NCI-H128 (cell line): Measurements from ENCODE around the gene NDUFAF5.
A peak's percentile ranks its signal among the peaks of the same experiment; 100 is the strongest.

ENCODE experiments used
- DNase-seq: peaks from one replicate; lab custom pipeline; 2025; ENCODE audit not compliant: unreplicated experiment; lab: John Stamatoyannopoulos, UW

The NDUFAF5 gene

DNA sequence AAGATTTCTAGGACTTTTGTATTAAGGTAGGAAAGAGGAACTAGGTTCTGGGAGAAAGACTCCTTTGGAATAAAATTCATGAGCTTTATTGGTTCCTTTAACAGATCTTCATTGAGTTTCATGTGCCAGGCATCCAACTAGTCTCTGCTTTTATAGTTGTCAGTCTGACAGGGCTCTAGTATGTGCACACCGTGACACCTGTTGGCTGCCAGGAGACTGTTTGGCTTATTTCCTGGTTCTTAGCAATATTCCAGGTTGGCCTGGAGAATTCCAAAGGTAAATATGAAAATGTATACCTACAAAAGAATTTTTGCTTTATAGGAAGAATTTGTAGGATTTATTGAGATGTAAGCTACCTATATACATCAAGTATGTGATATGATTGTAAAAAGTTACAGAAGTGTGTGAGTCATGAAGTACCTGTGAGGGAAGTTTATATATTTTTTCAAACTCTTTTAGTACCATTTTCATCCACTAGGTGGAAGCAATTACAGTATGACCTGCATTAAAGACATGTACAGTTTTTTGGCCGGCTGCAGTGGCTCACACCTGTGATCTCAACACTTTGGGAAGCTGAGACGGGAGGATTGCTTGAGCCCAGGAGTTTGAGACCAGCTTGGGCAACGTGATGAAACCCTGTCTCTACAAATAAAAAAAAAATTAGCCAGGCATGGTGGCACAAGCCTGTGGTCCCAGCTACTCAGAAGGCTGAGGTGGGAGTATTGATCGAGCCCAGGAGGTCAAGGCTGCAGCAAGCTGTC lies 35.2 kb downstream of the NDUFAF5 start:
- peak; percentile 19 for DNase-seq

DNA sequence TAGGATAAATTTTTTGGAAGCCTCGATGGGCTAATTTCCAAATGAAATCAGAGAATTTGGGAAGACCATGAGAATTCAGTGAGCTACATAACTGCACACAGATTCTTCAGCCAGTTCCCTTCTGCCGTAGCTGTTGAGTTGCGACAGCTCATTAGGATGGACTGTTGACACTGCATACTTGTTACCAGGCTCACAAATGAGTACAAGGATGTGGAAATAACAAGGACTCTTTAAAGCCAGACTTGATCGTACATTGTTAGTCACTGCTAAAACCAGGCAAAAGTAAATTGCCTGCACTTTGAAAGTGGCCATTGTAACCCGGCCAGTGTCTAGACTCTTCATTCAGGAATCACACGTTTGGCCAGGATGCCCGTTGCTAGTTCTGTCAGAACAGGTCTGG lies 37.0 kb downstream of the NDUFAF5 start:
- no peak for DNase-seq

DNA sequence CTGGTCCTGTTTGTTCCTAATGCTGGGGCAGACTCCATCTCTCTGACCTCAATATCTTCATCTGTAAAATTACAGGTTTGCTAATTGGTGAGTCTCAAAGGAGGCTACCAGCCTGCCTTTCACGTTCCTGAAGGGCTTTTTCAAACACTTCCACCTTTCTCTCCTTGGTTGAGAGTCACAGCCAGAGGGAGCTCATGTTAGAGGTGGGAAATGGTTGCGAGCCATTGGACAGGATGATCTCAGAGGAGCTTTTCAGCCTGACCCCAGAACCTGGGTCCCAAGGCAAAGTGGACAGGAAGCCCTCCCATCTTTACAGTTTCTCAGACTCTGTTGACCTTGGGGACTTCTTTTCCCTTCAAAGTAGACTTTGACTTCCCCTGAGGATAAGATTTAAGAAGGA lies 37.6 kb downstream of the NDUFAF5 start:
- no peak for DNase-seq

DNA sequence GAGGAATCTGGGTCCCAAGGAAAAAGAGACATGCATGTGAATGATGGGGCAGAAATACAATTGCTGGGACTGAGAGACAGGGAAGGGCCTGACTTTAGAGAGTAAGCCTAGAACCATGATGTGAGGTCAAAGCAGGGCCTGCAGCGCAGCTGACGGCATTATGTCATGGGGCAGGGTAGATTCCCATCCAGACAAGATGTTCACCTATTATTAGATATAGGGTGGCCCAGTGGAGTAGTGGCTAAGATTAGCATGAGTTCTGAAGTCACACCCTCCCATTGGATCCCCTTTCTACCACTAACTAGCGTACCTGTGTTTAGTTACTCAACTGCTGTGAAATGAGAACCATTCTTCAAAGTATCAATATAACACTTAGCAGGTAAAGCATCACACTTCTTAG lies 39.6 kb downstream of the NDUFAF5 start:
- DNase-seq, result no peak

DNA sequence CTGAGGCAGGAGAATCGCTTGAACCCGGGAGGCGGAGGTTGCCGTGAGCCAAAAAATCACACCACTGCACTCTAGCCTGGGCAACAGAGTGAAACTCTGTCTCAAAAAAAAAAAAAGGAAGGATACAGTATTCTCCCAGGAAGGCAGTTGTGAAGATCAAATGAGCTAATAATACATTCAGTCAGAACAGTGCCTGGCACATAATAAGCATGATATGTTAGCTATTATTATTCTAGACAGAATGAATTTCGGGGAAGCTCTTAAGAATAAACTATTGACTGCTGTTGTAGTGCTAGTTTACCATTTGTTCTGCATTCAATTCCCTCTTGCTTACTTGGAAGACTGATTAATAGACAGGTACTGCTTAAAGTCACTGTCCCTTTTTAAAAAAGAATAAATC lies 40.6 kb downstream of the NDUFAF5 start:
- no peak for DNase-seq

DNA sequence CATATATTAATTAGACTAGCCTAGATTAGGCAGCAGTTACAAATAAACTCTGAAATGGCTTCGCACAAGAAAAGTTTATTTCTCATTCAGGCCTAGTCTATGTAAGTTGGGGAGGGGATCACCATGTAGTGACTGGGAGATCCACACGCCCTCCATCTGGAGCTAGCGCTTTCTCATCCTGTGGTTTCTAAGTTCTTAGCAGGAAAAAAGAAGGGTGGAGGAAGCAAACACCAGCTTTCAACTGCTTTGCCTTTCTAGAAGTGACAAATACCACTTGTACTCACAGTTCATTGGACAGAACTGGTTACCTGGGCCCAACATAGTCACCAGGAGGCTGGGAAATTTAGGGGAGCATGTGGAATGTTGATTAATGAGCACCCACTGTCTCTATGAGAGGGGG lies 46.6 kb downstream of the NDUFAF5 start:
- no peak for DNase-seq

DNA sequence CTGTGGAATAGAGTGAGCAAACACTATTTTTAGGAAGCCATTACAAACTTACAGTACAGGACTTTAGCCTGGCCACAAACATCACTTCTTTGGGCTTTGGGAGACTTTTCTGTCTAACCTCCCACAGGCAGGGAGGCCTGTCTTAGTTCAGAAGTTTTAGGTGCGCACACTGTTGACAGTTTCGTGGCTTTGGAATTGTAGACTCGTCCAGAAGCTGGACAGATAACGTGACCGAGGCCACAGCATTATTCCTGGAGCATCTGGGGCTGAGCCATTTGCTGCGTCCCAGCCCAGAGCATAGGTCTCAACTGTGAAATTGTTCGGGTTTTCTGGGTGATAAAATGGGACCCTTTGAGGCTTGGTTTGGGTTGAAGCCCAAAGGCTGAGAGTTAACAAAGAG lies 53.8 kb downstream of the NDUFAF5 start:
- no peak for DNase-seq

DNA sequence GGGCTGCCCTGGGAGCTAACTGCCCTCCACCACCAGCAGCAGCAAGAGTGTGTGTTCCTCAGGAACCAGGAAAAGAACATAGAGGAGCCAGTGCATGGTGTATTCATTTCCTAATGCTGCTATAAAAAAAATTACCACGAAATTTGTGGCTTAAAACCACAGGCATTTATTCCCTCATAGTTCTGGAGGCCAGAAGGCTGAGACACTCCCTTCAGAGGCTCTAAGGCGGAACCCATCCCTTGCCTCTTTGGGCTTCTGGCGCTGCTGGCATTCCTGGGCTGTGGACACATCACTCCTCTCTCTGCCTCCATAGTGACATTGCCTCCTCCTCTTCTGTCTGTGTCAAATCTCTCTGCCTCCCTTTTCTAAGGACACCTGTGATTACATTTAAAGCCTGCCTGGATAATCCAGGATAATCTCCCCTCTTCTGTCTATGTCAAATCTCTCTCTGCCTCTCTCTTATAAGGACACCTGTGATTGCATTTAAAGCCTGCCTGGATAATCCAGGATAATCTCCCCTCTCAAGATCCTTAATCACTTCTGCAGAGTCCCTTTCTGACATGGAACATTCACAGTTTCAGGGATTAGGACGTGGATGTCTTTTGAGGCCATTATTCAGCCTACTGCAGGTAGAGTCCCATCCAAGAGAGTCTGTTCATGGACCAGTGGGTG lies 54.7 kb downstream of the NDUFAF5 start:
- no peak for DNase-seq

DNA sequence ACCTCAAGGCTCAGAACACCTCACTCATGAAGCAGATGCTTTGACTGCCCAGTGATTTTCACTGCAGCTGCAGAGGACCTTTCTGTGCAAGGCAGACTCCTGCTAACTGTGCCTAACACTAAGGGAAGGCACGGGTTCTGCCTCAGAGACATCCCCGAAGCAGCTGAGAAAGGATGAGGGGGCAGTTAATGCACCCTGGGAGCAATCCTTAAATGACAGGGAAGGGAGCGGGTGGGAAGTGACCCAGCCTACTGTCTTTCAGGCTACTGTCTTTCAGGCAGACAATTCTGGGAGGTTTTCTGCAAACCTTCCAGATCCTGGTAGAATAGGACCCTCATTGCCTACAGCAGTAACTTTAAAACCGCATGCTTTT lies 55.3 kb downstream of the NDUFAF5 start:
- DNase-seq, result no peak

DNA sequence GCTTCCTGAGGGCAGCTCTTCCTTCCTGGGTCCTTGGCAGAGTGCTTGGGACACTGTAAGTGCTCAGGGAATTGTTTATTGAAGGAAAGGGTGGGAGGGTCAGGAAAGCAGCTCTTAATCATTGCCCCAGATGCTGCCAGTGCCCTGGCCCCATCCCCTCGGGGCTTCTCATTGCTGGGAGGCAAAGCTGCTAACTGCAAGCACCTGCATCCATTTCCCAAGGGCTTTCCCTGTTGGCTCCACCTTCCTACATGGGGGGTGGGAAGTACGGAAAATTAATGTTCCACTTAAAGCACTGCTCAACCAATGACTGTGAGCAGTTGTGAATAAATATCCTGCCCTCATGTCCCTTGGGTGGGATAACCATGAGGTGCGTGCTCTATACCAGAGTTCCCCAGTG lies 56.4 kb downstream of the NDUFAF5 start:
- DNase-seq, result no peak

DNA sequence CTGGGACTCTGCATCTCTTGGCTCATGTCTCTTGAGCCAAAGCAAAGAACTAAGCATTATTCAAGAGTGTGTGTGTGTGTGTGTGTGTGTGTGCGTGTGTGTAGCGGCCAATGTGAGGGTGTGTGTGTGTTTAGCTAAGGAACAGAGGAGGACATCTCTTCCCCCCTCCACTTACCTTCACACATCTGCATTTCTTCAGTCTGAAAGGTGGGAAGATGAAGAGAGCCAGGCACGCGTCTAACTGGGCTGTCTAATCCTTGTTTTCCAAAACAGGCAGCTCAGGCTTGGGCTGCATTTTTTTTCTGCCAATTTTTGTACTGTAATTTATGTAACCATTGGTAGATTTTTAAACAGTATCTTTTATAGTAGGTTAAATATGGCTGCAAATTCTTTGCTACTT lies 59.5 kb downstream of the NDUFAF5 start:
- no peak for DNase-seq

DNA sequence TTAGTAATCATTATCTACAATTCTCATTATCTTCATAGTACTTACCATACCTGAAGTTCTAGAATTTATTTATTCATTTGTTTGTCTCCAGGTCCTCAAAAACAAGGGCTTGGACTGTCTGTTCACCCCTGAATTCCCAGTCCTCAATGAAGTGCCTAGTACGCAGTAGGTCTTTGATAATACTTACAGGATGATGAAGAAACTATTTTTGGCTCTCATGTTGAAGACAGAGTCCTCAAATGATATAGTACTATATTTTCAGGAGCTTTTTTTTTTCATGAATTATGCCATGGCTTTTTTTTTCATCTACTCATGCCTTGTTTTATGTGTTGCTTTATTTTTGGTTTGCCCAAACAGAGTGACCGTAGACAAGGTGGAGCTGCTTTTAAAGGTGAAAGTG lies 66.5 kb downstream of the NDUFAF5 start:
- no peak for DNase-seq

DNA sequence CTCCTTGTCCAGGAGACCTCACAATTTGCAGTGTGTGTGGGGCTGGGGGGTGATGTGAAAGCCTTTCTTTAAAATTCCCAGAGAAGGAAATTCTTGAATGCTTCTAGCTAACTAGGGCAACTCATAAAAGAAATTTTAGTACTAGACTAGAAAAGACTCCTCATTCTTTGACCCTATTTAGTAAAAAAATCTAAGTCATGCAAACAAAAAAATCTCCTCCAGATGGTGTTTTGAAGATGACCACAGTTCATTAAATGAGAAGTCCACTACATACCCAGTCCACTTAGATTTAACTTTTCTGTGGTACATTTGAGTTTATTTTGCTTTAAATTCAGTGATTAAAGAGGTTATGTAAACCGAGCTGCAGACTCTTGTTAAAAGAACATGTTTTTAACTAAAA lies 67.5 kb downstream of the NDUFAF5 start:
- DNase-seq, result no peak

DNA sequence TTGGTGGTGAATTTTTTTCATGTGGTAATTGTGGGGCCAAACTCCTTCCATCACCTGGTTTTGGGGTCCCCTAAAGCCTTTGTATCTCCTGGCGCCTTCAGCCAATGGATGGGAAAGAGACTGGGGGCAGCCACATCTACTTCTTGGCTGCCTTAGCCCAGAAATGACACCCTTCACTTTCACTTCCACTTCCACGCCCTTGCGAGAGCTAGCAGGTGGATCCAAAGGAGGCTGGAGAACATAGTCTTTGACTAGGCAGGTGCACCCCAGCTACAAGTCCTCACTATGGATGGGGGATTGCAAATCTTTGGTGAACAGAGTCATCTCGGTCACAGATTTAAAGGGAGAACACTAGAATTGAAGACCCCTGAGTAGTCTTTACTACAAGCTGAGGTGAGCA lies 70.8 kb downstream of the NDUFAF5 start:
- DNase-seq, result no peak

DNA sequence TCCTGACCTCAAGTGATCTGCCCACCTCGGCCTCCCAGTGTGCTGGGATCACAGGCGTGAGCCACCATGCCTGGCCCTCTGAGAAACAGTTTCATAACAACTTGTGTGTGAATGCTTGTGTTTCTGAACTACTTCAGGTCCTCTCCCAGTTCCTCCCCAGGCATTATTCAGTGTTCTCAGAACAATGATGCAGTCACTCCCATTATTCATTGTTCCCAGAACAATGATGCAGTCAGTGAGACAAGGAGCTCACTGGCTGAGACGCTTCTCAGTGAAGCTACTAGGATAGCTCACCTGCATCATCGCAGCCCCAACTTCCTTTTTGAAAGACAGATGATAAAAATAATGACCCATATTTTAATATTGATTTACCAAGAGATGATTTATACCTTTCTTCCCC lies 71.5 kb downstream of the NDUFAF5 start:
- no peak for DNase-seq

DNA sequence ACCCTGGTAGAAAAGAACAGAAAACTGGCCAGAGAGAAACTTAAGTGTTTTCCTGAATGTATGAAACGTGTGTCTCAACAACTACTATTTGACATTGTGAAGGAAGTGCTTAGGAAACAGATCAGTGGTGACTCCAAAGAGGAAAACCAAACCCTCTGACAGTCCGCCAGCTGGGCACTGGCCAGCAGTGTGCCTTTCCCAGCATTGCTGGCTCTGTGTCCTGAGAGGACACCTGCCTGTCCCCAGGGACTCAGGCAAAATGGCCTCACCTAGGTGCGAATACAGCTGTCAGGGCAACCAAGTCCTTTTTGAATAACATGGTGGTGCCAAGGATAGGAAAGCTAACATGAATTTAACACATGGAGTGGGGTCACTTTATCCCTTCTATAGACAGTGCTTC lies 72.5 kb downstream of the NDUFAF5 start:
- no peak for DNase-seq

DNA sequence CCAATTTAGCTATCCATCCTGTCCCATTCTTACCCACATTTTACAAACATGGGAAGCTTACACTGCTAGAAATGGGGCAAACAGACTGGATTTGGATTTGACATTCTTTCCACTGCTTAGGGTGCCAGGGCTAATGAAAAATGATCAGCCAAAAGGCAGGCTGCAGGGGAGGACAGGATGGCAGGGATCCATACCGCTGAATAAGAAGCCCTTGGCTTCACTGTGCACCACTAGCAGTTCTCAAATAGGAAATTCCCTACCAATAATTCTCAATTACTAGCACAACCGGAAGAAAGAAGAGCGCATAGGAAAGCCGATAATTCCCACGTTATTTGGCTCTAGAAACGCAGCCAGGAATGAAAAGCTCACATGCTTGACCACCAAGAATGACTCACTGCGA lies 73.1 kb downstream of the NDUFAF5 start:
- DNase-seq, result no peak

DNA sequence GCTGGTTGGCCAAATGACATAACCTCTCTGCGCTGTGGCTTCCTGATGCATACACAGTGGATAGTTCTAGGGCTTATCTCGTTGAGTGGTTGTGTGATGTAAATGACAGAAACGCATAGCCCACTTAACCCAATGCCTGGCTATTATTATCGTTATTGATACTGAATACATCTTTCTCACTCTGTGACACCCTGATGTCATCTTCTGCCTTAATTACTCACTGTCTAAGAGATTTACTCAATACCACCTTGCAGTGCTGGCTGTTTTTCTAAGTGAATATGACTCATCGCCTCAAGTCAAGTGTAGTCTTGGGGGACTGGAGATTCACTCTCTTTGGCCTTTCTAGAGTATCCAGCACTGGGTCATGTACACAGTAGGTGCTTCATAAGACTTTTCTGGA lies 73.6 kb downstream of the NDUFAF5 start:
- DNase-seq, result no peak

DNA sequence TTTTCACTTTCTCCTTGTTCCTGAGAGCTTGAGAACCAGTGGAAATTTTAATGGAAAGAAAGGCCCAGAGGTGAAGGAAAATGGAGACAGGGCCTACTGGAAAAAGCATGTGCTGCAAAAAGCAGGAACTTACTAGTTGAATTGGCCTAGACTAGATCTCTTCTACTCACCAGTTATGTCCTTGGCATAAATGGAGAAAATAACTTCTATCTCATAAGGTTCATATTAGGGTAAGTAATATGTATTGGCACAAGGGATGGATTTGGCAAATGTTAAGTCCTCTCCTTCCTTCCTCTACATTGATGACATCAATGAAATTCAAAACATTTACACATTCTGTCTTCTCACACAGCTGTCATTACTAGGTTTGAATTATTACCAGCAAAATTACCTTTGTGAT lies 74.0 kb downstream of the NDUFAF5 start:
- DNase-seq, result no peak

DNA sequence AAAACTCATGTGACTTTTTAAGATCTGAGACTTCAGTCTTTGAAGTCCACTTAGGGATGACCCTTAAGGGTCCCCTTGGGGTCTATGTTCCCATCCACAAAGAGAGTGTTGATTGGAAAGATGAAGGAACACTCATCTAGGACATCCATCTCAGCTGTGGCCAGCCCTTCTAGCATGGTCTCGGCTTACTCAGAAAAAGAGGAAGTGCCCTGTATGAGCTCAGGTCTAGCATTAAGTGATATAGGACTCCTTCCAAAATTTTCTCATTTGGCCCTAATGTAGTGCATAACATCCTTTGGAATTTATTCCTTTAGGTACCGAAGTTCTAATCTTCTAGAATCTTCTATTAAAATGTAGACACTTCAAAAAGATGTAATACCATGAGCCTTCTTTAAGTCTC lies 77.4 kb downstream of the NDUFAF5 start:
- no peak for DNase-seq

DNA sequence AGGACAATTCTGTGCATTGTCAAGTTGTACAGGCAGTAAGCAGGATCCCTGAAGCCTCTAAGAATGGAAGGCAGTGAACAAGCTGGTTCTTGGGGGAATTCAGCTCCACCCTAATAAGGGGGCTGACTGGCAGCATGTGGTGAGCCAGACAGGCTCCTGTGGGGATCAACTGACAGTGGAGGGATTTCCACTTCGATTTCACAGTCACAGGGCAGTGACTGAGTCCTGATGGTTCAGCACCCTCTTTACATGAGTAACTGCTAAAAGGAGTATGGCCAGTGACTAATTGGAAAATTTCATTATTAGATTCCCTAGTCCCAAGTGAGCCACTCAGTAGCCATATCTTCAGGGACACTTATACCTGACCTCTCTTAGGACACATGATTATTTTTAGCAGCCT lies 78.4 kb downstream of the NDUFAF5 start:
- no peak for DNase-seq

DNA sequence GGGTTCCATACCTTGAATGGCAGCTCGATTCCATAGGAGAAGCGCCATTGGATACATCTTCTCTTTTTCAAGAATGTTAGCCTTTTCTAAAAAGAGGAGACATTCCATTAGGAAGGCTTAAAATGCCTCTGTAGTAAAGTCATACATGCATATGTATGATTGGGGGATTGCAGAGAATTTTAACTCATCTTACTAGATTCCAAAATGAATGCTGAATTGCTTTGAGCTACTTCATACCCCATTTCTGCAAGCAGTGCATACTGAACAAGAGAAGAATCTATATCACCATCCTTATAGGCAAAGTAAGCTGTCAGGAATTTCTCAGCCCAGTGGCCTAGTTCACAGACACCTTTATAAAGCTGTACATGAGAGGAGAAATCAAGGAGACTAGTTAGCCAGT lies 80.3 kb downstream of the NDUFAF5 start:
- no peak for DNase-seq

DNA sequence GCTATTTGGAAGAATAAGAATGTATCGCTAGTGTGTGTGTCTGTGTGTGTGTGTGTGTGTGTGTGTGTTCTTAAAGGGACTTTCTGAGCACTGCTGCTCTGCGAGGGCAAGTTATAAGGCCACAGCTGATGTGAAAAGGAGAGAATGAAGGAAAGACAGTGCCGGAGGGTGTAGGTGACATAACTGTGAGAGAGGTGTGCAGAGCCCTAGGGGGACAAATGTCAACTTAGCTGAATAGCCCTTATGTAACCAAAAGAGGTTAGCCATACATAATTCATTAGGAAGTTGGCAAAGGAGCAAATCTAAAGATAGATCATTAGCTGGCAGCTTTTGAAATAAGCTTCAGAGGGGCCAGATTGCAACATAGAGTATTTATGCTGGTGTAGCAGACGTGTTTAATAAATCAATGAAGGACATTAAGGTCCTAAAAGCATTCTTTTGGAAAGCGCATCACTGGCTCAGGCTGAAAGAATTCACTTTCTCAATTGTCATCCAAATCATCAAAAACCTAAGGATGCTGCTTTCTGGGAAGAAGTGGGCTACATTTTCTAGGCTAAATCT lies 81.0 kb downstream of the NDUFAF5 start:
- no peak for DNase-seq
